Measurements from ENCODE around the gene MRPL12.

MRPL12 gene

DNA sequence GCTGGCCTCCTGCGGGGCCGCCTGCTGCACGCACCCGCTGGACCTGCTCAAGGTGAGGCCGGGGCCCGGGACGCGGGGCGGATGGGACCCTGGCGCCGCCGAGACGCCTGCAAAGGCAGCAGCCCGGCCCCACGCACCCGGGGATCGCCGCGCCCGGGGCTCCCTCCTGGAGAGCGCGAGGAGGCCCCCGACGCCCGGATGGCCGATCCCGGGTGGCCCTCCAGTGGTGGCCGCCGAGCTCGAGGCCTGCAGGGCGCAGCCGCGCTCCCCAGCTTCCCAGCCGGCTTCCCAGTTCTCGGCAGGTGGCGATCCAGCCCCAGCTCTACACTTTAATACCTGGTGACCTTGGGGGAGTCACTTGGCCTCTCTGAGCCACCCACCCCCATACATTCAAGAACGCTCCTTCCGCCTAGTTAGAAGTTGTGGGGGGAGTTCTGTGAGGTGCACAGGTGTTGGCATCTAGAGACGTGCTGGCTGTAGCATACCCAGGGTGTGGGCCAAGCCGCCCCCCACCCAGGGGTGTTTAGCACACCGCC, 9.4 kb downstream of the MRPL12 start:
- Mint-ChIP-seq H3K27me3 (ENCODE audit: low read depth) (peaks cover 16% of the 10 kb centered on the region), H3K9me3 (no peaks in the 10 kb centered on the region), H3K27ac (peak overlapping the region in 2 of 3 experiments; percentile 39 to 63), H3K4me1 (peaks cover 14% of the 10 kb centered on the region), H3K36me3 (ENCODE audit: low read depth) (no peaks in the 10 kb centered on the region), H3K4me3 (peak overlapping the region; percentile 89 to 93 (median 89))
- TF ChIP-seq, protein P1, sequence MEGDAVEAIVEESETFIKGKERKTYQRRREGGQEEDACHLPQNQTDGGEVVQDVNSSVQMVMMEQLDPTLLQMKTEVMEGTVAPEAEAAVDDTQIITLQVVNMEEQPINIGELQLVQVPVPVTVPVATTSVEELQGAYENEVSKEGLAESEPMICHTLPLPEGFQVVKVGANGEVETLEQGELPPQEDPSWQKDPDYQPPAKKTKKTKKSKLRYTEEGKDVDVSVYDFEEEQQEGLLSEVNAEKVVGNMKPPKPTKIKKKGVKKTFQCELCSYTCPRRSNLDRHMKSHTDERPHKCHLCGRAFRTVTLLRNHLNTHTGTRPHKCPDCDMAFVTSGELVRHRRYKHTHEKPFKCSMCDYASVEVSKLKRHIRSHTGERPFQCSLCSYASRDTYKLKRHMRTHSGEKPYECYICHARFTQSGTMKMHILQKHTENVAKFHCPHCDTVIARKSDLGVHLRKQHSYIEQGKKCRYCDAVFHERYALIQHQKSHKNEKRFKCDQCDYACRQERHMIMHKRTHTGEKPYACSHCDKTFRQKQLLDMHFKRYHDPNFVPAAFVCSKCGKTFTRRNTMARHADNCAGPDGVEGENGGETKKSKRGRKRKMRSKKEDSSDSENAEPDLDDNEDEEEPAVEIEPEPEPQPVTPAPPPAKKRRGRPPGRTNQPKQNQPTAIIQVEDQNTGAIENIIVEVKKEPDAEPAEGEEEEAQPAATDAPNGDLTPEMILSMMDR (IDR thresholded peaks at IDR 0.05; ENCODE audit: unreplicated experiment in 3 of 3): no peak

DNA sequence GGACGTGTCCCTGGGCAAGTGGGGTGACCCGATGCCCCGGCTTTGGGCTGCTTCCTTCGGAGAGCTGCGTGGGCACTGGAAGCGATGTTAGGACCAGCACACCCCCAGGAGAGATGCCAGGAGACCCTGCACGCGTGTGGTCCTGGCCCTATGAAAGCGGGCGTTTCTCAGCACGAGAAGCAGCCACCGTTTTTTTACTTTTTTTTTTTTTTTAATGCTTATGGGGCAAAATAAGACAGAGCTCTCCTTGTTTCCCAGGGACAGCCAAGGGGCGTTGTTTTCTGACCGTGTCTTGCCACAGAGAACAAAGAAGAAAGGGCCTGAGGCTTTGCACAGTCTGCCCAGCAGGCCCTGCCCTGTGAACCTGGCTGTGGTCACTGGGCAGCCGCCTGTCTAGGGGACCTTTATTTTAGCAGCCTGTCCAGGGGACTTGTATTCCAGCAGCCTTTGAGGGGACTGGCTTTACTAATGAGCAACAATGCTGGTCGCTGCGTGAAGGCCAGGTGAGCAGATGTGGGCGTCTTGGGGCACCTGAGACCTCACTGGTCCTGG, 9.9 kb downstream of the MRPL12 start:
- TF ChIP-seq, protein P1 (IDR thresholded peaks at IDR 0.05; ENCODE audit: unreplicated experiment in 3 of 3): no peak
- H3K27me3 Mint-ChIP-seq (ENCODE audit: low read depth): peaks cover 16% of the 10 kb centered on the region

DNA sequence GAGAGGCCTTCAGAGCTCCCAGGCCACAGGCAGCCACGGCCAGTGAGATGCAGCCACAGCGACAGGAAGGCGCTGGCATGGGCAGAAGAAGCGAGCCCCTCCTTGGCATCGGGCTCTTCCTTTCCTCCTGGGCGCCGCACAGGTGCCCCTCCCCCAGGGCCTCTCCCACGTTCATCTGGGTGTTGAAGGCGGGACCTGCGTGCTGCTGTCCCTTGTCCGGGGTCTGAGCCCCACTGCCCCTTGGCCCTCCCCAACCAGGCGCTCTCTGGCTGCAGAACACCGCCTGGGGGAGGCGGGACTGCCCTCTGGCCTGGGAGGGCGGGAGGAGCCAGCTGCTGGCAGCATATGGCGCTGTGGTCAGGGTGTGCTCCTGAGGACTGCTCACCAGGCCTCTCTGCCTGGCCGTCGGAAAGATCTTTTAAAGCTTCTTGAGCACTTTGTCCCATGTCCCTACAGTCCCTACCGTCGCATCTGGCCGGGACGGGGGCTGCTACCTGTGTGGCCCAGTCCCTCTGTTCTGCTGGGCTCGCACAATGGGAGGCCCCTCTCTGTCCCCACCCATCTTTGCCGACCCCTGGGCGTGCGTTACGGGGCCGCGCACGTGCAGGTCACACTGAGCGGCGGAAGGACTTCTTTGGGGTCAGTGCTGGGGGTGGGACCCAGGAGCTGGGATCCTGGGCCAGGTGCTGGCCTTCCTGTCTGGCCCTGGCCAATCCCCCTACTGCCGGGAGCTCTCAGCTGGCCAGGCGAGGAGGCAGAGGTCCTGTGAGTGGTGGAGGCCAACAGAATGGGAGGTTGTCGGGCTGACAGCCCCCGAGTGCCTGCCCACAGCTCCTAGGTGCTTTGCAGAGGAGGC, 10.6 kb downstream of the MRPL12 start:
- peaks cover 14% of the 10 kb centered on the region for H3K4me1 Mint-ChIP-seq
- peaks cover 16% of the 10 kb centered on the region for H3K27me3 Mint-ChIP-seq (ENCODE audit: low read depth)
- TF ChIP-seq, protein P1 (IDR thresholded peaks at IDR 0.05; ENCODE audit: unreplicated experiment in 3 of 3): no peak
- H3K4me3 Mint-ChIP-seq: peak overlapping the region; percentile 89 to 93 (median 89)
- H3K27ac Mint-ChIP-seq: peak overlapping the region in 2 of 3 experiments; percentile 52 to 63
- no peaks in the 10 kb centered on the region for H3K9me3 Mint-ChIP-seq
- no peaks in the 10 kb centered on the region for H3K36me3 Mint-ChIP-seq (ENCODE audit: low read depth)

More for the DNA sequence above, 9.9 kb downstream of the MRPL12 start:
- Mint-ChIP-seq H3K4me1 (peaks cover 14% of the 10 kb centered on the region), H3K36me3 (ENCODE audit: low read depth) (no peaks in the 10 kb centered on the region), H3K27ac (peak overlapping the region in 2 of 3 experiments; percentile 52 to 63), H3K9me3 (no peaks in the 10 kb centered on the region), H3K4me3 (peak overlapping the region; percentile 89 to 93 (median 89))

DNA sequence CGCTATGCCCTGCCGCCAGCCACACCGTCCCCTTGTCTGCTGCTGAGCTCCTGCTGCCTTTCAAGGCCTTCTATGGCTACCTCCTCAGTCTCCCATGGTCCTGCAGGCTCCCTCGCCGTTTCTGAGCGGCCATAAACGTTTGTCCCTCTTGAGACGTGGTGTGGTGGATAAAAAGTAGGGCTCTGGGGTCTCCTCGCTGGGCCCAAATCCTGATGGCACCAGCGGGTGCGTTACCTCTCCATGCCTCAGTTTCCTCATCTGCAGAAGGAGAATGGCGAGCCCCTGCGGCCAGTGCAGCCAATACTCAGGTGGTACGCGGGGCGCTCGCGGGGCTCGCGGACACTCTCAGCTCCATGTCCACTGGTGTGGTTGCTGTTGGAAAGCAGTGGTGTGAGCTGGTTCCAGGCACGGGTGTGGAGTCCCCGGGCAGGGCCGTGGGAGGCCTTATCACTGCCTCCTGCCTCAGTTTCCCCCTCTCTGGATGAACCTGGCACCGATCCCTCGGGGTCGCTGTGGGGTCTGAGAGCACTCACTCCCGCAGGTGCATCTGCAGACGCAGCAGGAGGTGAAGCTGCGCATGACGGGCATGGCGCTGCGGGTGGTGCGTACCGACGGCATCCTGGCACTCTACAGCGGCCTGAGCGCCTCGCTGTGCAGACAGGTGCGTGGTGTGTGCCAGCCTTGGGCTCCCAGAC, 11.4 kb downstream of the MRPL12 start:
- Mint-ChIP-seq H3K27me3 (ENCODE audit: low read depth) (peaks cover 16% of the 10 kb centered on the region), H3K36me3 (ENCODE audit: low read depth) (no peaks in the 10 kb centered on the region)

DNA sequence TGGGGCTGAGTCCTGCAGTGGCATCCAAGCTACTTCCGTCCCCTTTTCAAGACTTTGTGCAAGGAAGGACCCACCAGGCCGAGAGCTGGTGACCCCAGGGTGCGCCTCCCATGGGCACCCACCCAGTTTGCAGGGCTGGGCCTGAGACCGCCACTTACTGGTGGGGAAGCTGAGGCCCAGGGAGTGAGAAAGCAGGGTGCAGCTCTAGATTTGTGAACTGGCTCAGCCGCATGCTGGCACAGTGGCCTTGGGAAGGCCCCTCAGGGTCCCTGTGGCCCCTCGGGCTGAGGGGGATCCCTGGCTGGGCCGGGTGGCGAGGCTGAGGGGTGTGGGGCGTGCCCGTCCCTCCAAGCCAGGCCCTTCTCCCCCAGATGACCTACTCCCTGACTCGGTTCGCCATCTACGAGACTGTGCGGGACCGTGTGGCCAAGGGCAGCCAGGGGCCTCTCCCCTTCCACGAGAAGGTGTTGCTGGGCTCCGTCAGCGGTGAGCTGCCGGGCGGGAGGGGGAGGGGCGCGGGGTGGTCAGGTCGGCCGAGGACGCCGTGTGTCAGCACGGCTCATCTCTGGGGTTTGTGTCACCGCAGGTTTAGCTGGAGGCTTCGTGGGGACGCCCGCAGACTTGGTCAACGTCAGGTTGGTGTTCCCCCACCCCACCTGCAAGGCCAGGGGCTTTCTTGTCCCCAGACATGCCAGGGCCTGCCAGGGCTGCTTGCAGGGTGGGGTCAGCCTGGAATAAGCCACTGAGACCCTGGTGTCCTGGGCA, 12.1 kb downstream of the MRPL12 start:
- peaks cover 13% of the 10 kb centered on the region for H3K27me3 Mint-ChIP-seq (ENCODE audit: low read depth)
- TF ChIP-seq, protein P1 (IDR thresholded peaks at IDR 0.05; ENCODE audit: unreplicated experiment in 3 of 3): no peak
- H3K4me1 Mint-ChIP-seq: peaks cover 14% of the 10 kb centered on the region
- H3K4me3 Mint-ChIP-seq: no peak overlapping the region
- H3K9me3 Mint-ChIP-seq: no peaks in the 10 kb centered on the region
- H3K36me3 Mint-ChIP-seq (ENCODE audit: low read depth): no peaks in the 10 kb centered on the region
- no peak overlapping the region for H3K27ac Mint-ChIP-seq

More for the DNA sequence above, 11.4 kb downstream of the MRPL12 start:
- H3K27ac Mint-ChIP-seq: no peak overlapping the region
- H3K4me1 Mint-ChIP-seq: peaks cover 14% of the 10 kb centered on the region
- H3K4me3 Mint-ChIP-seq: peak overlapping the region; percentile 34 to 93 (median 58)
- TF ChIP-seq, protein P1 (IDR thresholded peaks at IDR 0.05; ENCODE audit: unreplicated experiment in 3 of 3): no peak
- no peaks in the 10 kb centered on the region for H3K9me3 Mint-ChIP-seq

Measured in nephron (organoid).